Medulla oblongata (tissue), 1 donor: ENCODE measurements around the gene ZFP36L1.
A peak's percentile ranks its signal among the peaks of the same experiment; 100 is the strongest.

ENCODE experiments used
- DNase-seq: peaks from one replicate; pipeline ENCODE4 v3.0.0-alpha.2; 2015; ENCODE audit errors: extremely low spot score

The ZFP36L1 gene

GRCh38 chr14:68795597-68796417 is 2.9 kb upstream of the ZFP36L1 start:
- DNase-seq = peak; percentile 82

DNA sequence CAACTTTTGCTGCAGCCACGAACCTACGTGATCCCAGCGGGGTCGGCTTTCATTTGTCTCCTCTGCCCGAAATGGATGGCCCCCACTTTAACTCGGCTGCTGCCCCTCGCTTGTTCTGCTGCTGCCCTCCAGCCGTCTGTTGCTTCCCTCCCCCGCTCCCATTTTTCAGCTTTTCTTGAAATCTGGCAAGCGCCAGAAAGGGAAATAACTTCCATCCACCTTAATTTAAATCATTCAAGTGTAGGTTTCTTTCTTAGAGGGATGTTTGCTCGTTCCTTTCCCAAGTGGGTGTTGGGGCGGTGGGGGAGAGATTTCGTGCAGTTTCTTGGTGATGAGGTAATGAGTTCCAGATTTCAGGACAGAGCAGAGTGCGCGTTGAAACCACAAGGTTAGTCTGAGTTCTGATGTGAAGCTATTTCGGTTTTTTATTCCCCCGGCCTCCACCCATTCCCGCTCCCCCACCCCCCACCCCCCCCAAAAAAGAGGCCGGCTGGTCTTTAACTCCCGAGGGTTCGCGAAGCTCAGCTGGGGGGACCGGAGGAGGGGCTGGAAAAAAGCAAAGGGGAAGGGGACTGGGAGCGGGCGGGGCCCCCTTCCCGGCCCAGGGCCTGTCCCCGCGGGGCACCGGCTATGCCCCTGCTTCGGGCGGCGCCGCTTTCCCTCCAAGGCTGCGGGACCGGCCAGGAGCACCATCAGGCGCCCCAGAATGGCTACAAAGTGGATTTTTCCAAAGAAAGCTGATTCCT is 2.2 kb upstream of the ZFP36L1 start:
- peak; percentile 66 for DNase-seq

DNA sequence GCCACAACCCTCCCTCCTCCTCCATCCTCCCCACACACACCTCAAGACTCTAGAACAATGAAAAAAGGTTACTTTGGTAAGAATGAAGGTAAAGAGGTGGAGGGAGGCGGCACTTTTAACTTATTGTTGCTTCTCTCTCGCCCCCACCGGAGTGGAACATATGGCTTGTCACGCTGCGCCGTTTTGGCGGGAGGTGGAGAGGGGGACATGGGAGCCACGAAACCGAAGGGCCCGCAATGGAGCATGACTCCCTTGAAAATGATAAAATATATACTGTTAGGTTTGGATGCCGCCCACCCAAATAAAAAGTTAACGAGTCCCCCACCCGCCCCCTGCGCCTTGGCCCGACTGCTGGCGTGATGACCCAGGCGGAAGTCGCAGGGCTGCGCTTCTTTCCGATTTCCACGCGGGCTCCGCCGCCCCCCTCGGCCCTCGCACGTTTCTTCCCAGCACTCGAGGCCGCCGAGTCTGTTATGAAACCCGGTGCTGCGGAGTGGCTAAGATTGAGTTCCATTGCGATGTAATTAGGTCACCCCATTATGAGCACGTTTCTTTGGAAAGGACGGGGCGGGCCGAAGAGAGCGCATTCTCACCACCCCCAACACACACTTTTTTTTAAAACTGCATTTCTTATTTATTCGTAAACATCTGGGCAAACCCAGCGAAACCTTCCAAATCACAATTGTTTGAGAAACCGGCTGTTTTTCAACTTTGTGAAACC is 1.4 kb upstream of the ZFP36L1 start:
- DNase-seq = peak; percentile 64

DNA sequence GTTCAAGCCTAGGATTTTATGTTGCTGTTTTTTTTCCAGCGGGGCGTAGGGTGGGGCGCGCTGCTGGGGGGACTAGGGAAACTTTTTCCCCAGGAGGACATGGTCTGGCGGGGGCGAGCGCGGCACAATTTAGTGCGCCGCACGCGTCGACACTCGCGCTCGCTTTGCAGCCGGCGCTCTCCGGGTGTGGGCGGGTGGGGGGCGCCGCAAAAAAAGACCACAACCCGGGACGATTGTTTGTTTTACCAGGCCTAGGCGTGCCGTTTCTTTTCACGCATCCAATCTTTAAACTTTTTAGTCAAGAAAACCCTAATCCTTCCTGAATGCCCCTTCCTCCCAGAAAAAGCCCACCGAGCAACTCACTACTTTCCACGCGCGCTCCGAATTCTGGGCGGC is 865 bp upstream of the ZFP36L1 start:
- DNase-seq = no peak

DNA sequence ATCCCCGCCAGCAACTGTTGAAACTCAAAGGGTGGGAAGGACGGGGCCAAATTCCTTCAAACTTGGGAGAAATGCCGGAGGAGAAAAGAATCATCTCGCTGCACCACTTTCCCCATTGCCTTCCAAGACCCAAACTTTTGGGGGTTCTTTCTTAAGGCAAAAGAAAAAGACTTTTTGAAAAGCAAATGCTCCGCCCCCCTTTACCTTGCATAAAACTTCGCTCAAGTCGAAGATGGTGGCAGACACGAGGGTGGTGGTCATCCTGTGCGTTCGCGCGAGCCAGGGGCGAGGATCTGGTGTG is 239 bp downstream of the ZFP36L1 start:
- DNase-seq = no peak

- no peak for DNase-seq
Observed at GRCh38 chr14:68791902-68792677, 777 bp downstream of the ZFP36L1 start.

- DNase-seq = no peak
Observed at GRCh38 chr14:68791078-68791901, 1.6 kb downstream of the ZFP36L1 start.

DNA sequence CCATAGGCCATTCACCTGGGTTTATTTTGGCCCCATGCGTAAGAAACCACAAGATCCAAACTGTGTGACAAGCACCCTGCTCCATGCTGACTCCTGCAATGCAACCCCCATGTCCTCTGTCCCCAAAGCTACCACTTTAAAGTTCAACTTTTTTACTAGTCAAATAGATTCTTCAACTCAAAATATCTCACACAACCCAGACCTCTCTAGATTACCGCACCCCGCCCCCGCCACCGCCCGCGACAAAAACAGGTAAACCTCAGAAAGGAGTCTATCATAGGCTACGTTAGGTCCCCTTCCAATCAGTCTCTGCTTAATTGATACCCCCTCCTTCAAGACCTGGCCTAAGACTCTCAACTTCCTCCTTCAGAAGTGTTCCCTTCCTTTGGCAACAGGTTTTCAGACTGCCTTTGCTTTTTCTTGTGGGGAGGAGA is 2.2 kb downstream of the ZFP36L1 start:
- peak; percentile 35 for DNase-seq

DNA sequence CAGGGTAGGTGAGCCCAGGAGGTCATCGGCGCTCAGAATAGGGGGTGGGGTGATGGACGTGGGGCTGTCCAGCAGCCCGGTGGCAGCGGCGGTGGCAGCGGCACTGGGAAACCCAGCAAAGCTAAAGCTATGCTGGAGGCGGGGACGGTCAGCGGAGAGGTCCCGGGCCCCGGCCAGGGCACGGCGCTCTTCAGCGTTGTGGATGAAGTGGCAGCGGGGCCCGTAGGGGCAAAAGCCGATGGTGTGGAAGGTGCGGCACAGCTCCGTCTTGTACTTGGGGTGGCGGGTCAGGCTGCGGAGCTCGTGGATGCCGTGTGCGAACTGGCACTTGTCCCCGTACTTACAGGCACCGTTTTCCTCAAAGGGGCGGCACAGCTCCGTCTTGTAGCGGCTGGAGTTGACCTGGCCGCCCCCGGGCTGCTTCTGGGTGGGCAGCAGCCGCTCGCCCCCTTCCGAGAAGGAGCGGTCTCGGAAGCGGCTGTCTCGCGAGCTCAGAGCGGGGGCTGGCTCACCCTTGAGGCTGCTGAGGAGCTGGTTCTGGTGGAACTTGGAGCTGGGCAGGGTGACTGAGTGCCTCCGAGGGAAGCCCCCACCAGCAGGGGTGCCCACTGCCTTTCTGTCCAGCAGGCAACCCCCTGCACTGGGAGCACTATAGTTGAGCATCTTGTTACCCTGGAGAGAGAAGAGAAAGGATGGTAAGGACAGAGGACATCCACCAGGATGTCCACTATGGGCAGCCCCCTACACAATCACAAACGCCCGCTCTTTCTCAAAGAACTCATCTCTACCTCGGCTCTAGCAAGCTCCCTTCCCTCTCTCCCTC is 2.8 kb downstream of the ZFP36L1 start:
- peak; percentile 44 for DNase-seq

DNA sequence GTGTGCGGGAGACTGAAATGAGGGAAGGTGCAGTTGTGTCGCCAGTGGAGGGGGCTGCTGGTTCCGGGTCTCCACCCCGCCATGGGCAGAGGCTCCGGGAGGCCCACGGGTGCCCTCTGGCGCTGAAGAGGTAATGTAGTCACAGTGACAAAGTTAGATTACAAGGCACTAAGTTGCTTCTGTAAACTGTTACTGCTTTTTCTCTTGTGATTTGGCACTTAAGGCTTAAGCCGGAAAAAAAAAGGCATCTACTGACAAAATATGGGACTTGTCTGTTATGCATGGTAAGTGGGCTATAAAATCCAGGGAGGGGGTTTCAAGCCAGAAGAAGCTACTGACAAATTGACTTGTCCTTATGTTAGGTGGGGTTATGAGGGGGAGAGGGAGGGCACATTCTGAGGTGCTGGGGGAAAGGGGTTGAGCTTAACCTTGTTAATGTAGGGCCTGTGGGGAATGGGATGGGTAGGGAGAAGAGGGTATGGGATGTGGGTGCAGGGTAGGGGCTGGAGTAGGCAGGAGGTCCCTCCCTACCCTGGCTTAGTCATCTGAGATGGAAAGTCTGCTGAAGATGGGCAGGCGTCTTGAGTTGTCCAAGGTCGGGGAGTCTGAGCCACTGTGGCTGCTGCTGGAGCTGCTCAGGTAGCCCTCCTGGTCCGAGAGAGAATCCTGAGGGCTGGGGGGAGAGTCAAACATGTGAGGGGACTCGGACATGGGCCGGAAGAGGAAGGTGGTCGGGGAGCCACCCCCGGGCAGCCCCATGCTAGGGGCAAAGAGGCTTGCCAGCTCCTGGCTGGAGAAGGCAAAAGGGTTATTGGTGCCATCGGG is 3.7 kb downstream of the ZFP36L1 start:
- DNase-seq = peak; percentile 85

DNA sequence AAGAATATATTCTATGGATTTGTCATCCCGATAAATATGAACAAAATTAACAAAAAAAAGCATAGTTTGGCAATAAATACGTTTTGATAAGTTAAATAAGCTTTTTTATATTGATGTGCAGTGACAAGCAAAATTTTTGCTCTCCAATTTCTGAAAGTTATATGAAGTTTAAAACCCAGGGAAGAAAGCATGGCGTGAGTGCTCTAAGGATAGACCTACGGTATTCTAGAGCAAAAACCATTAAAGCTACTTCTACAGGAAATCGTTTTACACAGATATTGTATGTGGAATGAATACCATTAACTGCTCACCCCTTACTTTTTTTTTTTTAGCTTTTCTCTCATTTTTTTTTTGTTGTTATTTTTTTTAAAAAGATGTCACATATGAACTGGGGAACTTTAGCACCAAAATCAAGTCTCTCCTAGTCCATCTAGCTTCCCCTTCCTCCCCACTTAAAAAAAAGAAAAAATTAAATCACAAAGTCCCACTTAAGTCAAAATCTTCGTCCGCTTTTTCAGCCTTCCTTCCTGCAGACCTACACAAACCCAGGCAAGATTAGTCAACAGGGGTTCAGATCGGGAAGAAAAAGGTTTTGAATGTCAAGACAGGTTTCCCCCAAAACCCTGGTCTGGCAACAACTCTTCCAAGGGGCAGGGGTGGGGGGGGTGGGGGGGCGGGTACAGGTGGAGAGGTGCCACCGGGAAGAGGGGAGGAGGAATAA is 4.4 kb downstream of the ZFP36L1 start:
- peak; percentile 76 for DNase-seq

DNA sequence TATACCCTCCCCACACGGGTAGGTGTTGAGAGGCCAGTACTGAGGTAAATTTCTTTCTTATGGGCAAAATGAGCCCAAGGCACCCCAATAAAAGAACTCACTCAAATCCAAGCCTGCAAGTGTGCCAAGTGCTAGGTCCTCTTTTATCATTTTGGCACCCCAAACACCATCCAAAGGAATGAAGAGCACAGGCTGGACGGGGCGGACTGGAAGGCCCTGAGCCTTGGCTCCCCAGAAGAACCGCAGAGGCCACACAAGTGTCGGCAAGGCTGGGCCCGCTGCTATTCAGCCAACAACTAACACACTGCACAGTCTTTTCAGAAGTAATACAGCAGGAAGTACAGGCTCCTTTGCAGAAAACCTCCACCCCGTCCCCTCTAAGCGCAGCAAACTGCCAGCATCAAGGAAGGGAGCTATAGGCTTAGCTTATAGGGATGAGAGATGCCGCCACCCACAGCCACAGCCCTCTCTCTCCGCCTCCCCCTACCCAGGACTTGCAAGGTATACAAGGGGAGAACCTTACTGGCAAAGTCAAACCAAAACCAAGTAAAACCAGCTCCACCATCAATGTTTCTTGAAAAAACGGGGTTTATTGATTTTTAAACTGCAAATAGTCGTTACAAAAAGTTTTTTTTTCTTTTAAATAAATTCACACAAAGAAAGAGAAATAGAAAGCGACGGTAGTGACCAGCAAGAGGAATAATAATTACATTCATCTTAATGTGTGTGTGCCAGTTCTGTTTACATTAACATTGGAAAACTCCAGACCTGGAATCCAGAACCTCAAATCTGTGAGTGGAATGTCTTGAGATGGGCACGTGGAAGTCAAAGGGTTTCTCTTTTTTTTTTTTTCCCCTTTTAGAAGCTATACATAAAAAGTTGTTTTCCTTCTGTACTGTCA is 5.5 kb downstream of the ZFP36L1 start:
- peak; percentile 78 for DNase-seq

DNA sequence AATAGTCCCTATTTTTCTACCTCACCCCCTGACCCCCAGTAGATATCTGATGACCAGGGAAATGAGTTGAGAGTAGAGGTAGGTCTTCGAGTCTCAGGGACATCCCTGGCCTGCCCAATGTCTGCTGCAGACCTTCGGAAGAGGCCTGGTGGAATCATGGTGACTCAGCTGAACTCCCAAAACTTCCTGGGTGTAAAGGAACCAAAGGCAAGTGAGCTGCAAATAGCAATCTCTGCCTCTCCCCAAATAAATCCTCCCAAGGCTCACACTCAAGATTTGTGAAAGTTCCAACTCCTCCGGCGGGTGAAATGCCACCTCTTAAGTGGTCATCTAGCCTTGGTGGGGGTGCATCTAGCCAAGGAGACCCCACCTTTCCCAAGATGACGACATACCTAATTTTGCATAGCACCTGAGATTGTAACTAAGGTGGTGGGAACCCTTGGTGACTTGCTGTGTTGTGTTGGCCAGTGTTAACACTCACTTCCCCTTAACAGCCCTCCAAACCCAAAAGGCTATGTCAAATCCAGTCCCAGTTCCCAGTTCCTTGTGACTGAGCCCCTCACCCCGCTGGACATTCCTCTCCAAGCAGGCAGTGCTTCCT is 6.3 kb downstream of the ZFP36L1 start:
- peak; percentile 67 for DNase-seq

DNA sequence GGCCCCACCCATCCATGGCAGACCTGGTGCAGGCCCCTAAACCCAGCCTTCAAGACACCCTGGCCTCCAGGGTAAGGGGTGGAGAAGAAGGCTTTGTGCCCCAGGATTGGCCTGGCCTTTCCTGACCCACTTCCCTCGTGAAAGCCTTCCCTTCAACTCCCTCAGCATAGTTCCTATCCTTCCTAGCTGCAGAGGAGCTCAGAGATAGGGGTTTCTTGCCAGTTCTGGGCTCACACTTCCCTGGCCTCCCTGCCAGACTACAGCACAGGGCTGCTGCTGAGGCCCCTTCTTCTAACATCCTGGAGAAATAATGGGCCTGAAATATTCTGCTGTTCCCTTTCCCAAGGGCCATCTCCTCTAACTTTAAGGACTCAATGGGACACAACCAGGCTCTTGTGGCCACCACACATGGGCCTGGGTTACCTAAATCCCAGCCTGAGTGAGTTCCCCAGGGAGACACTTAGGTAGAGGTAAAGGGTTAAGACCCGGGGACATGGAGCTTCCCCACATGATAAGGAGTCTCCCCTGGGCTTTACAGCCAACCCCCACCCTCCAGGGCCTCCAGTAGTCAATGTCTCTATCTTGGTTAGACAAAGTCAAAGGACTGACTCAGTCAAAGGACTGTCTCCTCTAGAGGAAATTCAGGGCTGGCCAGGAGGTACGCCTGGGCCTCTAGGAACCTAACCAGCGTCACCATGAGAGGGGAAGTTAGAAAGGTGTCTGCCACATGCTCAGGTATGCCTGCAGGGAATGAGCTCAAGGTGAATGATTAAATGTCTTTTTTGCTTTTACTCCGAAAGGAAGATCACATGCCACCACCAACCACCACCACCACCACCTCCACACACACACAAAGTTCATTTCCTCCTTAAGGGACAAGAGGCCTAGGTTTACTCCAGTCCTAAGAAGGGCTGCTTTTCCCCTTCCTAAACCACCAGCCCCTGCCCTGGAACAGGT is 7.1 kb downstream of the ZFP36L1 start:
- peak; percentile 43 for DNase-seq

DNA sequence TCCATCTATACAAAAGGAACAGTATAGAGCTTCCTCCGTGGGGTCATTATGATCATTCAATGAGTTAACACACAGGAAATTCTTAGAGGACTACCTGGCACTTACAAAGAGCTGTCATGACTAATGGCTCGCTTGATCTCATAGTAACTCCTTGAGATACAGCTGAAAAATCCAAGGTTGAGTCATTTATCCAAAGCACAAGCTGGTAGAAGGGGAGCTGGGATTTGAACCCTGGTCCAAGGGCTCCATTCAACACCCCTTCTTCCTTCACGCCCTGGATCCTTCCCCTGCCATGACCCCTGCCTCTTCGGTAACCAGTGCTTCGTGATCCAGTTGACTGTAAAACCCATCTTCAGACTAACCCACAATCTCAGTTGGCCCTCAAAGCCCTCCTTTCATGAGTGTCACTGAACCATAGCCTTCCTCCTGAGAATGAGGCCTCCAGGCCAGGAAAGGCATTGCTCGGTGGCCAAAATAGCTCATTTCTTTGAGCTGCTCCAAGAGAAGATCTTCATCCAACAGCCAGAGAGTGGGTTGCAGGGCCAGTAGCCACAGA is 7.8 kb downstream of the ZFP36L1 start:
- no peak for DNase-seq
